Stimulated activated effector memory CD8-positive, alpha-beta T cell treated with anti-CD3 and anti-CD28 coated beads, Interleukin-12 subunit alpha, Interleukin-12 subunit beta, amount 100 ng/mL, for 72 hours (primary cell): ENCODE data around the gene MALRD1.

Source experiments
- ATAC-seq: fragments of 150-1000 bp; cut with Tn5 transposase; 2 replicates; pipeline ENCODE4 v1.10.0; 2021
- DNase-seq, 2 donors: peaks; one replicate each; pipeline ENCODE4 v3.0.0; 2021 to 2022; ENCODE audit warnings: low spot score in 2 of 2
- H3K27ac Mint-ChIP-seq: one replicate; pipeline ENCODE4 v1.8.0; 2022; ENCODE audit warnings: mild to moderate bottlenecking, mixed read lengths
- H3K36me3 Mint-ChIP-seq: one replicate; pipeline ENCODE4 v1.8.0; 2022; ENCODE audit warnings: mild to moderate bottlenecking, mixed read lengths
- H3K4me1 Mint-ChIP-seq: one replicate; pipeline ENCODE4 v1.8.0; 2022; ENCODE audit warnings: mixed read lengths
- H3K4me3 Mint-ChIP-seq: one replicate; pipeline ENCODE4 v1.8.0; 2022; ENCODE audit warnings: mild to moderate bottlenecking, mixed read lengths
- H3K9me3 Mint-ChIP-seq: one replicate; pipeline ENCODE4 v1.8.0; 2022; ENCODE audit warnings: mixed read lengths

MALRD1 gene

DNA sequence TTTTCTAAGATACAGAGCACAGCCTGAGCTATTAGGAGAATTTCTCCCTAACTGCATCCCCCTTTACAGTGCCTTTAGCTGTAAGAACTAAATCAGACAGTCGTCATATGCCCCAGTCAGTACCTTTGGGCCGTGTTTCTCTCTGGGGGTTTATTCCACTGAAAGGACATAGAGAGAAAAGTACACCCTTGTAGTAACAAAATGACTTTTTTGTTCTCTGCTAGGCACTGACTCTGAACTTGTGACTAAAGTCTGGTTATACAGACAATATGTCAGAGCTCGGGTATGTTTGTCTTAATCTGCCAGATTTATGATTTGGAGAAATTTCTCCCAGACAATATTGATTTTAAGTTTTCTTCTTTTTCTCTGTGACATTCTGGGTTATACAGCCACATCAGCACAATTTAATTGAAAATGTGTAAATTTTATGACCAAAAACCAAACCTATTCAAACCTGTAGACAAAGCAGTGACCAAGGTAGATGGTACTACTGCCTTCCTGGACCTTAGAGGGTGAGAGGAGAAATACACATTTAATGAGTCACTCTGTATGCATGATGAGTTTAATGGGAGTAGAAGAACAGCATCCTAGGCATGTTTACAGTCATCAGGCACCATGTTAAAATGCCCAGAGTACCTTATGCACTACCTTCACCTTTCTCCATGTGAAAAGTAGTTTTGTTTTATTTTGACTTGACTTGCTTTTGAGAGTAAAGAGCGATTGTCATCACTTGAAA, 611.5 kb downstream of the MALRD1 start:
- Mint-ChIP-seq H3K27ac (no peak overlapping the region), H3K9me3 (peaks cover 2% of the 10 kb centered on the region), H3K36me3 (no peaks in the 10 kb centered on the region), H3K4me3 (no peak overlapping the region), H3K4me1 (no peaks in the 10 kb centered on the region)
- DNase-seq (no peak), ATAC-seq (no peak)

DNA sequence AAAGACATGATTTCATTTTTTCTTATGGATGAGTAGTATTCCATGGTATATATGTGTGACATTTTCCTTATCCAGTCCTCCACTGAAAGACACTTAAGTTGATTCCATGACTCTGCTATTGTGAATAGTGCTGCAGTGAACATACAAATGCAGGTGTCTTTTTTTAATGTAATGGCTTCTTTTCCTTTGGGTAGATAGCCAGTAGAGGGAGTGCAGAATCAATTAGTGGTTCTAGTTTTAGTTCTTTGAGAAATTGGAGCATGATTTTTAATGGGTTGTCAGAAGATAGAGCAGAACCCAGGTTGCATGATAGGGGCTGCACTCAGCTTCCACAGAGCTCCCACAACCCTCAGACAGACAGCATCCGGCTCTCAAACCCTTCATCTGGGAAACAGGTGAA, 614.7 kb downstream of the MALRD1 start:
- no peaks in the 10 kb centered on the region for H3K36me3 Mint-ChIP-seq
- H3K9me3 Mint-ChIP-seq = peaks cover 11% of the 10 kb centered on the region
- H3K27ac Mint-ChIP-seq = no peak overlapping the region
- ATAC-seq (no peak), DNase-seq (no peak)
- no peak overlapping the region for H3K4me3 Mint-ChIP-seq
- H3K4me1 Mint-ChIP-seq = no peaks in the 10 kb centered on the region

DNA sequence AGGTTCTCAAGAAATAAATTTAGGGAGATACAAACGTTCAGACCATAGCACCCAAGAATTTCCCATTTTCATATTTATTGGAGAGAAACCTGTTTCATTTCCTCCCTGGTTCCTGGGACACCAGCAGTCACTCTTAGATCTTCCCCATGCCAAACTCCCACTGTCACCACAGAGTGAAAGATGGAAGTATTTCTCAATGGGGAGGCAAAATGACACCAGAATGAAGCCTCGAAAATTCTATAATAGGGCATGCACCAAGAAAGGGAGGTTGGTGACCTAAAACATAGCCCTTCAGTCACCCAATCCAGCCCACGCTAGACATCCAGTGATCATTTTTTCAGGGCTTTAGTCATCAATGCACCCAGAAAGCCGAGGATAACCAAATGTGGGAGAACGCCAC, 619.5 kb downstream of the MALRD1 start:
- Mint-ChIP-seq H3K9me3 (peaks cover 18% of the 10 kb centered on the region), H3K4me3 (no peak overlapping the region), H3K4me1 (no peaks in the 10 kb centered on the region), H3K36me3 (no peaks in the 10 kb centered on the region), H3K27ac (no peak overlapping the region)
- ATAC-seq (no peak), DNase-seq (no peak)

DNA sequence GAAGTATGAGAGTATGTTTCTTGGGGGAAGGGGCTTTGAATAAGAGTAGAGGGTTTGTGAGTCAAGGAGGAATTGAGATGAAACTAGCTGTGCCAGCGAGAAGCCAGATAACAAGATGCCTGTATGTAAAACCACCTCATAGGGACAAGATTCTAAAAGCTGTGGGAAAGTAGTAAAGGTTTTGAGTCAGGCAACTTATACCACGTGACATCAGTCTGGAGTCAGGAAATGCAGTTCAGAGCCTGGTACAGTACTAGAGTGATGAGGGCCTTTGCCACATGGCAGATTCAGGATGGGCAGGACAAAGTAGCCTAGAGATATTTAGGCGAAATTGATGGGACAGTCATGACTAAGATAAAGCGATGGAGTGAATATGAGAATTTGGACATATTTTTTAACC, 627.5 kb downstream of the MALRD1 start:
- no peaks in the 10 kb centered on the region for H3K36me3 Mint-ChIP-seq
- H3K9me3 Mint-ChIP-seq = peaks cover 17% of the 10 kb centered on the region
- ATAC-seq (no peak), DNase-seq (no peak)
- H3K4me1 Mint-ChIP-seq = no peaks in the 10 kb centered on the region
- H3K27ac Mint-ChIP-seq = no peak overlapping the region
- H3K4me3 Mint-ChIP-seq = no peak overlapping the region

DNA sequence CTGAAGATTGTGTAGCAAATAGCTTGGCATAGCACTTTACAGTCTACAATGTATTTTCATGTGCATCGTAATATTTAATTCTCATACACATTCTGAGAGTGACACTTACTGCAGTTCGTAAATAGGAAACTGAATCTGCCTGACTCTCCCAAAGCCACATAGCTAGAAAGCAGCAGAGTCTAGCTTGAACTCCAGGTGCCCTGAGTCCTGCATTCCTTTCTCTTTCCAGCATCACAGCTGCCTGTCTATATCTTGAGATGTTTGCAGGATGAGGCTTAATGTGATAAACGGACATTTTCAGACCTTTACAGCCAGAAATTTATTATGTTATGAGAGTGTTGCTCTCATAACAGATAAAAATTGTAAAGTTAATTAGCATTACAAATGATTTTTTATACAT, 634.8 kb downstream of the MALRD1 start:
- Mint-ChIP-seq H3K4me1 (no peaks in the 10 kb centered on the region), H3K9me3 (peaks cover 13% of the 10 kb centered on the region), H3K36me3 (no peaks in the 10 kb centered on the region), H3K27ac (no peak overlapping the region), H3K4me3 (no peak overlapping the region)
- ATAC-seq = no peak
- DNase-seq = no peak

DNA sequence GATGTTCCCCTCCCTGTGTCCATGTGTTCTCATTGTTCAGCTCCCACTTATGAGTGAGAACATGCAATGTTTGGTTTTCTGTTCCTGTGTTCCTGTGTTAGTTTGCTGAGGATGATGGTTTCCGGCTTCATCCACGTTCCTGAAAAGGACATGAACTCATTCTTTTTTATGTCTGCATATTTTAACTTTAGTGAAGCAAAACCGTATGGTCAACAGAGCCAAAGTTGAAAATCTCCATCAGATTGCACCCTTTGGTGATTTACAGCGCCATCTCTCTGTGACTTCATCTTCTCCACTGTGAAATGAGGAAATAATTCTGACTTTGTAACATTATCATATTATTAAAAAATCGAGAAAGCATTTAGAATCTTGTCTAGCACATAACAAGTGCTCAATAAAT, 635.4 kb downstream of the MALRD1 start:
- Mint-ChIP-seq H3K4me1 (no peaks in the 10 kb centered on the region), H3K9me3 (peaks cover 13% of the 10 kb centered on the region), H3K4me3 (no peak overlapping the region), H3K36me3 (no peaks in the 10 kb centered on the region), H3K27ac (no peak overlapping the region)
- ATAC-seq (no peak), DNase-seq (no peak)

DNA sequence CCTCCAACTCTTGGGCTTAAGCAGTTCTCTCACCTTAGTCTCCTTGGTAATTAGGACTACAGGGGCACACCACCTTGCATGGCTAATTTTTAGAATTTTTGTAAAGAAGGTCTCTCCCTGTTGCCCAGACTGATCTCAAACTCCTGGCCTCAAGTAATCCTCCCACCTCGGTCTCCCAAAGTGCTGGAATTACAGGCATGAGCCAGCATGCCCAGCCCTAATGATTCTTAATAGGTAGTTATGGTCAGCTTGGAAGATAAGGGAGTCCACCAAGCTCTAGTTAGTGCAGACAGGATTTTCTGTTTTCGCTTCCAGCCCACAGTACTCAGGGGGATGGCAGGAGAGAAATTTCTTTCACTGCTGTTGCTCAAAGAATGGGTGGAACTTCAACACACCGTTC, 639.7 kb downstream of the MALRD1 start:
- H3K27ac Mint-ChIP-seq = no peak overlapping the region
- no peaks in the 10 kb centered on the region for H3K36me3 Mint-ChIP-seq
- DNase-seq = no peak
- no peak for ATAC-seq
- no peak overlapping the region for H3K4me3 Mint-ChIP-seq
- H3K4me1 Mint-ChIP-seq = no peaks in the 10 kb centered on the region
- no peaks in the 10 kb centered on the region for H3K9me3 Mint-ChIP-seq

DNA sequence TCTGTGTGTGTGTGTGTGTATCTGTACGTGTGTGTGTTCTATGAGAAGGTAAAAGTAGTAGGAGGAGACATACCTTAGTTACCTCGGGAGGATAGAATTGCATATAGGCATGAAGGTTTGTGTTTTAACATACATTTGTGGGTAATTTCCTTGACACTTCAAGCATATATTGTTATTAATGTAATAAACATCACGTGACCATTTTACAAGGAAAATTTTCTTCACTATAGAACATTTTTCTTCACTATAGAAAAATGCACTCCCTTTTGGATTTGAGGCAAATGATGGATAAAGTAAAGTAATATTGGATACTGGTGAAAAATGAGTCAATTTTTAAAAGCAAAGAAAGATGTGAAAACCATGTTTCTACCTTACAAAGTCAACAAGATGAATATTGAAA, 640.6 kb downstream of the MALRD1 start:
- no peaks in the 10 kb centered on the region for H3K4me1 Mint-ChIP-seq
- H3K9me3 Mint-ChIP-seq = no peaks in the 10 kb centered on the region
- no peak overlapping the region for H3K4me3 Mint-ChIP-seq
- no peaks in the 10 kb centered on the region for H3K36me3 Mint-ChIP-seq
- DNase-seq (no peak), ATAC-seq (no peak)
- H3K27ac Mint-ChIP-seq = no peak overlapping the region

DNA sequence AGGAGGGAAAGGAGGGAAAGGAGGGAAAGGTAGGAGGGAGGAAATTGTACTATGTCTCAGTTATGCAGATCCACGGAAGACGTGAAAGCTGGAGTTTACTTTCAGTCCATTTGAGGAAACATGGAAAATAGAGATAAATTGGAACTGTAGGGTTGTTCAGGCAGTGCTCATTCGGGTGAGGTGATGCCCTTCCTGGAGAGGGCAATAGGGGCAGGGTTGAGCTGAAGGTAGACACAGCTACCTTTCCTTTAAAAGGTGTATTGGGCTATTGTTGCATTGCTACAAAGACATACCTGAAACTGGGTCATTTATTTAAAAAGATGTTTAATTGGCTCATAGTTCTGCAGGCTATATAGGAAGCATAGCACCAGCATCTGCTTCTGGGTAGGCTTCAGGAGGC, 650.7 kb downstream of the MALRD1 start:
- Mint-ChIP-seq H3K9me3 (peaks cover 15% of the 10 kb centered on the region), H3K4me3 (no peak overlapping the region), H3K36me3 (no peaks in the 10 kb centered on the region), H3K27ac (no peak overlapping the region), H3K4me1 (no peaks in the 10 kb centered on the region)
- no peak for ATAC-seq
- DNase-seq = no peak

DNA sequence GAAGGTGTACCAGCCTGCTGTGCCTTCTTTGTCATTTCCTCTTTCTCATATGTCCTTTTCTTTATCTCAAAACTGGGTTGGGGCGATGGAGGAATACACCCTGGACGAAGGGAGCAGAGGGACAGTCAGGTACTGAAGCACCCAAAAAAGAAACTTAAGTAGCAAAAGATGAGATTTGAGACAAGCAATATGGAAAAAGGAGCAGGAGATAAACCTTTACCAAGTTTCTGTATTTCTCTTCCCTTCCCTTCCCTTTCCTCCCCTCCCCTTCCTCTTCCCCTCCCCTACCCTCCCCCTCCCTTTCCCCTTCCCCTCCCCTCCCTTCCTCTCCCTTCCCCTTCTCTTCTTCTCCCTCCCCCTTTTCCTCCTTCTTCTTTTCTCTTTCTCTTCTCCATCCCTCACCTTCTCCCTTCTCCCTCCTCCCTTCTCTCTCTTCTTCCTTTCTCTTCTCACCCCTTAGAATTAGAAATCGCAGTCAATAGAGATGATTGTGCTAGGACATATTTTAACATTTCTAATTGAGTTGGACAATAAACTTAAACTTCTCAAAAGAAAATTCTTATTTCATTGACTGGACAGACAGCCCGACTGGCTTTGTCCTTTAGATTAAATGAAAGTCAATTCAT, 652.9 kb downstream of the MALRD1 start:
- Mint-ChIP-seq H3K9me3 (peaks cover 18% of the 10 kb centered on the region), H3K4me1 (no peaks in the 10 kb centered on the region), H3K36me3 (no peaks in the 10 kb centered on the region), H3K4me3 (no peak overlapping the region), H3K27ac (no peak overlapping the region)
- ATAC-seq (no peak), DNase-seq (no peak)

DNA sequence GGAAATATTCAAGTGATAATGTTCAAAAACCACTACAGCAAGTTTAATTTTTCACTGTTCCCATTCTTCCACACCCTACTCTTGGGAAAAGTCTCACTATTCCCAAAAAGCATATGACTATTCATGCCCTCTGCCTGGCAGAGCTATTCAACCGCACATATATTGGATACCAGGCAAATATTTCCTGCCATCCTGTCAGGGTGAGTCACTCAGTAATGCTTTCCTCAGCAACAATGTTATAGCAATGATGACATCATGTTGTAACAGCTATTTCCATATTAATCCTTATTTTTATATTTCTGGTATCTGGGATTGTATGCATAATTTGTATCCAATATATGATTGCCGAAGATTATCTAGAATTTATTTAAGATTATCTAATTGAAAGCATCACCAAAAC, 653.6 kb downstream of the MALRD1 start:
- Mint-ChIP-seq H3K27ac (no peak overlapping the region), H3K4me1 (no peaks in the 10 kb centered on the region), H3K9me3 (peaks cover 19% of the 10 kb centered on the region), H3K4me3 (no peak overlapping the region), H3K36me3 (no peaks in the 10 kb centered on the region)
- ATAC-seq (no peak), DNase-seq (no peak)

DNA sequence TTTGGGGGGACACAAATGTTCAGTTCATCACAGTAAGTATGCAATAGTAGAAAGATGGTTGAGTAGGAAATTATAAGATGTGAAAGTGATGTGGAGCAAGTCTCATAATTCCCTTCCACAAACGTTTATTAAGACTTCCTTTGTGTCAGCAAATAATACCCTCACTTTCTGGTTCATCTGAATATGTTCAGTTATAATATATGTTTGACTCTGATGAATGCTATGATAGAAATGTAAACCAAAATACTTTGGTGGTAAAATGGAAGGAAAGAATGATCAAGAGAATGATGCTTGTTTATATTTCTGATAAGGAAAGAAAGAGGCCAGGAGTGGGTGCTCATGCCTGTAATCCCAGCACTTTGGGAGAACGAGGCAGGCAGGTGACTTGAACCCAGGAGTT, 655.9 kb downstream of the MALRD1 start:
- DNase-seq (no peak), ATAC-seq (no peak)
- Mint-ChIP-seq H3K4me3 (no peak overlapping the region), H3K9me3 (peaks cover 15% of the 10 kb centered on the region), H3K36me3 (no peaks in the 10 kb centered on the region), H3K27ac (no peak overlapping the region), H3K4me1 (no peaks in the 10 kb centered on the region)

DNA sequence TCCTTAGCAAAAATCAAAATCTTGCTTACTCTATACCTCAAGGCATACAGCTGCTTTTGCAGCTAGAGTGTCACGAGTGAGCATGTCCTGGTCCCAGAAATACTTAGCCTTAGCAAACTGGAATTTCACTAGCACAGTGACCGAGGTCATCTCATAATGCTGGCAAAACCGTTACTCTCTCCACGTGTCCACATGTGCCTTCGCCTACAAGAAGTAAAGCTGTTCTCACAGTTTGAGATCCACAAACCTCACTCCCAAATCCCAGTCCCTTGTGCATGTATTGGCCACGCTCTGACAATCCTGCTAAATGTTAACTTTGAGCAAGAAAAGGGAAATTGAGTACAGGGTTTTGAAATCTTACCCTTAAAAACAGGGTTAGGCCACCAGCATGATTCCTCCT, 656.6 kb downstream of the MALRD1 start:
- peaks cover 14% of the 10 kb centered on the region for H3K9me3 Mint-ChIP-seq
- DNase-seq (no peak), ATAC-seq (no peak)
- H3K4me1 Mint-ChIP-seq = no peaks in the 10 kb centered on the region
- no peaks in the 10 kb centered on the region for H3K36me3 Mint-ChIP-seq
- no peak overlapping the region for H3K4me3 Mint-ChIP-seq
- no peak overlapping the region for H3K27ac Mint-ChIP-seq

DNA sequence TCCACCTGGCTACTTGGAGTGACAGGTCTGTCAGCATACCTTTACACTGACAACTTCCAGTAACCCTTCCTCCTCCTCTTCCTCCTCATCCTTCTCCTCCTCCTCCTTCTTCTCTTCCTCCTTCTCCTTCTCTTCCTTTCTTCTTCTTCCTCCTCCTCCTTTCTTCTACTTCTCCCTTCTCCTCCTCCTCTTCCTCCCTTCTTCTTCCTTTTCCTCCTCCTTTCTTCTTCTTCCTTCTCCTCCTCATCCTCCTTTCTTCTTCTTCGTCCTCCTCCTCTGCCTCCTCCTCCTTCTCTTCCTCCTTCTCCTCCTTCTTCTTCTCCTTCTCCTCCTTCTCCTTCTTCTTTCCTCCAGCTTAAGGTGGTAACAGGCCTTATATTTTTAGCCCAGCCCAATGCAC, 658.3 kb downstream of the MALRD1 start:
- H3K4me3 Mint-ChIP-seq = no peak overlapping the region
- no peaks in the 10 kb centered on the region for H3K36me3 Mint-ChIP-seq
- H3K9me3 Mint-ChIP-seq = peaks cover 23% of the 10 kb centered on the region
- H3K27ac Mint-ChIP-seq = no peak overlapping the region
- ATAC-seq (no peak), DNase-seq (no peak)
- no peaks in the 10 kb centered on the region for H3K4me1 Mint-ChIP-seq

DNA sequence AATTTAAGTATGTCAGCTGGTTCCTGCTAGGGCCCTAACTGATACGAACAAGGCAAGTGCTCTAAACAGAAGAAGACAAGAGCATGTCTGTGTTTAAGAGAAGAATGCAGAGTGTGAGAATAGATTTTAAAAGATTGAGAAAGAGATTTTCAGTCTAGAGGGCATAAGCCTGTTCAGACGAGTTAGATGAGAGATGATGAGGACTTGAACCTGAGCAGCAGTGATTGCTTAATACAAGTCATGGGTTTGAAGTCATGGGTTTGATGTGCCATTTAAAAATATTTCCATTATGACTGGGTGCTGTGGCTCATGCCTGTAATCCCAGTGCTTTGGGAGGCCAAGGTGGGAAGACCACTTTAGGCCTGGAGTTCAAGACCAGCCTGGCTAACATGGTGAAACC, 658.8 kb downstream of the MALRD1 start:
- no peaks in the 10 kb centered on the region for H3K4me1 Mint-ChIP-seq
- no peaks in the 10 kb centered on the region for H3K36me3 Mint-ChIP-seq
- H3K27ac Mint-ChIP-seq = no peak overlapping the region
- H3K4me3 Mint-ChIP-seq = no peak overlapping the region
- DNase-seq (no peak), ATAC-seq (no peak)
- H3K9me3 Mint-ChIP-seq = peaks cover 24% of the 10 kb centered on the region

DNA sequence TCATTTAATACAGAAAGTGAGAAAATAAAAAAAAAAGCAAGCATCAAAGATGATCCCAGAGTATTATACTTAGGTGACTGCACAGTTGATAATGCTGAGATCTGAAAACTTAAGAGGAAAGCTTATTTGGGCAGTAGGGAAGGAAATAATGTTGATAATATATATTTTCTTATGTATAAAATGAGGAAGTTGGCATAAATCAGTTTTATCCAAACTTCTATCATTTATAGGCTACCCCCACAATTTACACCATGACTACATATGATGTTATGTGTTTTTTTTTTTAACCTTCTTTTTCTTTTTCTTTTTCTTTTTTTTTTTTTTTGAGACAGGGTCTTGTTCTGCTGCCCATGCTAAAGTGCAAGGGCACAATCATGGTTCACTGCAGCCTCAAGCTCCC, 659.4 kb downstream of the MALRD1 start:
- Mint-ChIP-seq H3K36me3 (no peaks in the 10 kb centered on the region), H3K4me1 (no peaks in the 10 kb centered on the region), H3K4me3 (no peak overlapping the region), H3K9me3 (peaks cover 29% of the 10 kb centered on the region), H3K27ac (no peak overlapping the region)
- DNase-seq (no peak), ATAC-seq (no peak)
